ENCODE data around the gene GSS. TPM values are rescaled to one million over a fixed set of nuclear protein-coding genes. Genes with fewer than 3 reads are reported as not detected.

Gene GSS
- total RNA-seq, 1 experiment from 2014 or later = 131 TPM

DNA sequence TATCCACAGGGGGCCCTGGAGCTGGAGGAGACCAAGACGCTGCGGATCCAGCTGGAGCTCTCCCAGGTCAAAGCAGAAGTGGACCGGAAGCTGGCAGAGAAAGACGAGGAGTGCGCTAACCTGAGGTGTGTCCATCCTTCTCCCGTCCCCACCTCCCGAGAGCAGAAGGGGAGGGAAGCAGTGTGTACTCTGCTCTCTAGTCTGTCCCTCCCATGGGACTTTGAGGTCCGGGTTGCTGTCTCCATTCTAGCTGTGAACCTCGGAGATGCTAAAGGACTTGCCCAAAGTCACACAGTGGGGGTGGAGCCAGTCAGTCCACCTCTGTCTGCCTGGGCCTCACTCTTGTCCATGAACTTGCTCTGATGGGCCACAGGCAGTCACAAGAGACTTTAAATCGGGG, 44.2 kb upstream of the GSS start:
- no peaks in the 10 kb centered on the region for H3K27me3 ChIP-seq (ENCODE audit: insufficient read depth, low read depth)
- H3K4me1 ChIP-seq (replicated peaks; ENCODE audit: insufficient read depth) = no peaks in the 10 kb centered on the region
- H3K9me2 ChIP-seq (ENCODE audit: insufficient read depth) = no peaks in the 10 kb centered on the region
- no peak for DNase-seq
- H3K9me3 ChIP-seq (ENCODE audit: insufficient read depth, low read depth) = no peaks in the 10 kb centered on the region
- no peaks in the 10 kb centered on the region for H3K79me2 ChIP-seq (ENCODE audit: low read depth)
- ChIA-PET POLR2A (ENCODE audit: unreplicated experiment) (no interaction called here), CTCF (no interaction called here)
- no TSS peak for BruUV-seq (replicated peaks)
- no peak overlapping the region for H3K4me2 ChIP-seq
- H3K4me3 ChIP-seq = no peak overlapping the region
- TF ChIP-seq, protein P1, sequence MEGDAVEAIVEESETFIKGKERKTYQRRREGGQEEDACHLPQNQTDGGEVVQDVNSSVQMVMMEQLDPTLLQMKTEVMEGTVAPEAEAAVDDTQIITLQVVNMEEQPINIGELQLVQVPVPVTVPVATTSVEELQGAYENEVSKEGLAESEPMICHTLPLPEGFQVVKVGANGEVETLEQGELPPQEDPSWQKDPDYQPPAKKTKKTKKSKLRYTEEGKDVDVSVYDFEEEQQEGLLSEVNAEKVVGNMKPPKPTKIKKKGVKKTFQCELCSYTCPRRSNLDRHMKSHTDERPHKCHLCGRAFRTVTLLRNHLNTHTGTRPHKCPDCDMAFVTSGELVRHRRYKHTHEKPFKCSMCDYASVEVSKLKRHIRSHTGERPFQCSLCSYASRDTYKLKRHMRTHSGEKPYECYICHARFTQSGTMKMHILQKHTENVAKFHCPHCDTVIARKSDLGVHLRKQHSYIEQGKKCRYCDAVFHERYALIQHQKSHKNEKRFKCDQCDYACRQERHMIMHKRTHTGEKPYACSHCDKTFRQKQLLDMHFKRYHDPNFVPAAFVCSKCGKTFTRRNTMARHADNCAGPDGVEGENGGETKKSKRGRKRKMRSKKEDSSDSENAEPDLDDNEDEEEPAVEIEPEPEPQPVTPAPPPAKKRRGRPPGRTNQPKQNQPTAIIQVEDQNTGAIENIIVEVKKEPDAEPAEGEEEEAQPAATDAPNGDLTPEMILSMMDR (conservative IDR thresholded peaks at IDR 0.05) = no peak
- no peak for TF ChIP-seq EZH2 (IDR thresholded peaks at IDR 0.05; ENCODE audit: low read depth)
- no peaks in the 10 kb centered on the region; the same call in 1 of the 2 replicates for H4K20me1 ChIP-seq (ENCODE audit: insufficient read depth)
- intact Hi-C loops (cut with micrococcal nuclease; ENCODE audit: unreplicated experiment) = no loop called here
- H3K27ac ChIP-seq = no peak overlapping the region
- H2AFZ ChIP-seq = no peak overlapping the region
- H3F3A ChIP-seq (ENCODE audit: insufficient read depth, low read depth) = 0 out of 2 replicates have a peak, but pooled peaks cover 3% of the 10 kb centered on the region
- no peaks in the 10 kb centered on the region for H3K36me3 ChIP-seq (ENCODE audit: low read depth)

DNA sequence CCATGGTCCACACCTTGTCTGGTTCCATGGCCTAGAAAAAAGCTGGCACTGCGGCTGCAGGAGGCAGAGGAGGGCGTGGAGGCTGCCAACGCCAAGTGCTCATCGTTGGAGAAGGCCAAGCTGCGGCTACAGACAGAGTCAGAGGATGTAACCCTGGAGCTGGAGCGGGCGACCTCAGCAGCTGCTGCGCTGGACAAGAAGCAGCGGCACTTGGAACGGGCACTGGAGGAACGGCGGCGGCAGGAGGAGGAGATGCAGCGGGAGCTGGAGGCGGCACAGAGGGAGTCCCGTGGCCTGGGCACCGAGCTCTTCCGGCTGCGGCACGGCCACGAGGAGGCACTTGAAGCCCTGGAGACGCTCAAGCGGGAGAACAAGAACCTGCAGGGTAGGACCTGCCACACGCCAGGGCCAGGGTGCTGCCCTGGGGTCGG, 43.4 kb upstream of the GSS start:
- no peaks in the 10 kb centered on the region for H3K9me2 ChIP-seq (ENCODE audit: insufficient read depth)
- H3F3A ChIP-seq (ENCODE audit: insufficient read depth, low read depth) = 0 out of 2 replicates have a peak, but pooled peaks cover 3% of the 10 kb centered on the region
- H3K27me3 ChIP-seq (ENCODE audit: insufficient read depth, low read depth) = no peaks in the 10 kb centered on the region
- H3K36me3 ChIP-seq (ENCODE audit: low read depth) = no peaks in the 10 kb centered on the region
- TF ChIP-seq, protein P1 (conservative IDR thresholded peaks at IDR 0.05) = no peak
- TF ChIP-seq EZH2 (IDR thresholded peaks at IDR 0.05; ENCODE audit: low read depth) = no peak
- H3K4me3 ChIP-seq = no peak overlapping the region
- no peak for DNase-seq
- no peak overlapping the region for H3K27ac ChIP-seq
- no TSS peak for BruUV-seq (replicated peaks)
- H2AFZ ChIP-seq = no peak overlapping the region
- ChIA-PET POLR2A (ENCODE audit: unreplicated experiment) (no interaction called here), CTCF (no interaction called here)
- no peaks in the 10 kb centered on the region for H3K79me2 ChIP-seq (ENCODE audit: low read depth)
- intact Hi-C loops (cut with micrococcal nuclease; ENCODE audit: unreplicated experiment) = no loop called here
- H3K9me3 ChIP-seq (ENCODE audit: insufficient read depth, low read depth) = no peaks in the 10 kb centered on the region
- no peaks in the 10 kb centered on the region for H3K4me1 ChIP-seq (replicated peaks; ENCODE audit: insufficient read depth)
- H3K4me2 ChIP-seq = no peak overlapping the region
- H4K20me1 ChIP-seq (ENCODE audit: insufficient read depth) = no peaks in the 10 kb centered on the region; the same call in 1 of the 2 replicates

DNA sequence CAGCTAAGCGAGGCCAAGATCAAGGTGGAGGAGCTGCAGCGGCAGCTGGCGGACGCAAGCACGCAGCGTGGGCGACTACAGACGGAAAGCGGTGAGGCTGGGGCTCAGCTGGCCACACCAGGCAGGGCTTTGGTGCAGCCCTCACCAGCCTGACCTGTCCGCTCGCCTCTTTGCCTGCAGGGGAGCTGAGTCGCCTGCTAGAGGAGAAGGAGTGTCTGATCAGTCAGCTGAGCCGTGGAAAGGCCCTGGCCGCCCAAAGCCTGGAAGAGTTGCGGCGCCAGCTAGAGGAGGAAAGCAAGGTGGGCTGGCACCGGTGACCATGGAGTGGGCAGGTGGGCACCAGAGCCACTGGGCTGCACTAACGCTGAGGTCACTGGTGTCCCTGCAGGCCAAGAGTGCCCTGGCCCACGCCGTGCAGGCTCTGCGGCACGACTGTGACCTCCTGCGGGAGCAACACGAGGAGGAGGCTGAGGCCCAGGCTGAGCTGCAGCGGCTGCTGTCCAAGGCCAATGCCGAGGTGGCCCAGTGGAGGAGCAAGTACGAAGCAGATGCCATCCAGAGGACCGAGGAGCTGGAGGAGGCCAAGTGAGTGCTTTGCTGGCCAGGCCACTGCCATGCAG, 42.8 kb upstream of the GSS start:
- Histone ChIP-seq H3K4me1 (replicated peaks; ENCODE audit: insufficient read depth) (no peaks in the 10 kb centered on the region), H3K27me3 (ENCODE audit: insufficient read depth, low read depth) (no peaks in the 10 kb centered on the region), H2AFZ (no peak overlapping the region), H3K79me2 (ENCODE audit: low read depth) (no peaks in the 10 kb centered on the region), H3K27ac (no peak overlapping the region), H4K20me1 (ENCODE audit: insufficient read depth) (no peaks in the 10 kb centered on the region; the same call in 1 of the 2 replicates), H3K36me3 (ENCODE audit: low read depth) (no peaks in the 10 kb centered on the region), H3K4me3 (no peak overlapping the region), H3K9me2 (ENCODE audit: insufficient read depth) (no peaks in the 10 kb centered on the region), H3K9me3 (ENCODE audit: insufficient read depth, low read depth) (no peaks in the 10 kb centered on the region), H3K4me2 (no peak overlapping the region), H3F3A (ENCODE audit: insufficient read depth, low read depth) (0 out of 2 replicates have a peak, but pooled peaks cover 3% of the 10 kb centered on the region)
- TF ChIP-seq, protein P1 (conservative IDR thresholded peaks at IDR 0.05) = no peak
- TF ChIP-seq EZH2 (IDR thresholded peaks at IDR 0.05; ENCODE audit: low read depth) = no peak
- ChIA-PET CTCF (no interaction called here), POLR2A (ENCODE audit: unreplicated experiment) (no interaction called here)
- no TSS peak for BruUV-seq (replicated peaks)
- DNase-seq = no peak
- intact Hi-C loops (cut with micrococcal nuclease; ENCODE audit: unreplicated experiment) = no loop called here
